ENCODE measurements around the gene HLA-G.

DNA sequence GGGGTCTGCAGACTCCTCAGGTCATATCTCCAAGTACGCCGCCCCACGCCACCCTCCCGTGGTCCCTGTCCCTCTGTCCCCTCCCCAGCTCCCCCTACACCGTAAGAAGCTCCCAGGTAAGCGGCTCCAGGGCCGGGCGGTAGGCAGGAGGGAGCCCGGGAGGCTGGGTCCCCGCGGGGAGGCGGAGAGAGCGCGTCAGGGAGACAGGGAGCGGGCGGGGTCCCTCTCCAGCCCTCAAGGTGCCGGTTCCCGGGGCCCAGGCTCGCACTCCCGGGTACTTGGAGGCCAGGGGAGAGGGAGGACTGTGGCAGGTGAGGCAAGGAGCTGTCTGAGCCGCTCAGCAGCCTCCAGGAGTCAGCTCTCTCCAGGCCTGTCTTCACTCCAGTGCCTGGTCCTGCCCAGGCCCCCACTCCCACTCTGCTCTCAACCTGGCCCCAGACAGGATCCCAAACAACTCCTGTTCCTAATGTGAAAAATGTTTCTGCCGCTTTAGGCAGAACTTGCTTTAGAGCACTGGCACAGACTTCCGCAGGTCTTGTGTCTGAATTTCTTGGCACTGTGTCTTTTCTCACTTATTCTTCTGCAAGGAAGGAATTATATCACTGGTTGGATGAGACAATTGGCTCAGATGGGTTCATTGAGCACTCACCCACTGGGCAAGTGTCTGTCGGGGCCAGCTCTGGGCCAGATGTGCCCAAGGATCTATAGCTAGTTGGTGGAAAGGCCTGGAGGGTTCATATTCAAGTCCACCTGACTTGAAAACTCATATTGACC lies 36.6 kb downstream of the HLA-G start:
- TF ChIP-seq, protein P1, sequence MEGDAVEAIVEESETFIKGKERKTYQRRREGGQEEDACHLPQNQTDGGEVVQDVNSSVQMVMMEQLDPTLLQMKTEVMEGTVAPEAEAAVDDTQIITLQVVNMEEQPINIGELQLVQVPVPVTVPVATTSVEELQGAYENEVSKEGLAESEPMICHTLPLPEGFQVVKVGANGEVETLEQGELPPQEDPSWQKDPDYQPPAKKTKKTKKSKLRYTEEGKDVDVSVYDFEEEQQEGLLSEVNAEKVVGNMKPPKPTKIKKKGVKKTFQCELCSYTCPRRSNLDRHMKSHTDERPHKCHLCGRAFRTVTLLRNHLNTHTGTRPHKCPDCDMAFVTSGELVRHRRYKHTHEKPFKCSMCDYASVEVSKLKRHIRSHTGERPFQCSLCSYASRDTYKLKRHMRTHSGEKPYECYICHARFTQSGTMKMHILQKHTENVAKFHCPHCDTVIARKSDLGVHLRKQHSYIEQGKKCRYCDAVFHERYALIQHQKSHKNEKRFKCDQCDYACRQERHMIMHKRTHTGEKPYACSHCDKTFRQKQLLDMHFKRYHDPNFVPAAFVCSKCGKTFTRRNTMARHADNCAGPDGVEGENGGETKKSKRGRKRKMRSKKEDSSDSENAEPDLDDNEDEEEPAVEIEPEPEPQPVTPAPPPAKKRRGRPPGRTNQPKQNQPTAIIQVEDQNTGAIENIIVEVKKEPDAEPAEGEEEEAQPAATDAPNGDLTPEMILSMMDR (IDR thresholded peaks at IDR 0.05), result no peak
- TF ChIP-seq POLR2A (IDR thresholded peaks at IDR 0.05) (no peak), POLR2AphosphoS5 (IDR thresholded peaks at IDR 0.05) (no peak), EP300 (IDR thresholded peaks at IDR 0.05) (no peak)
